Fibroblast of lung (primary cell): ENCODE results near the gene WNT11.

Experiments
- CTCF ChIP-seq, 2 donors: IDR thresholded peaks in 1 of 2; conservative IDR thresholded peaks in 1 of 2; 1 replicate in 1 of 2; 2 replicates in 1 of 2; pipeline ENCODE4 v1.5.1; 2011 to 2012; ENCODE audit warnings: low read length in 2 of 2, control low read depth in 1 of 2, inconsistent platforms in 1 of 2, low read depth in 1 of 2, mild to moderate bottlenecking in 1 of 2
- EZH2 ChIP-seq: IDR thresholded peaks from 2 replicates; pipeline ENCODE4 v1.5.1; 2012; ENCODE audit warnings: low read length, control low read depth, mild to moderate bottlenecking; ENCODE audit errors: missing control alignments

GRCh38 chr11:76218449-76219178, 12.3 kb upstream of the WNT11 start:
- TF ChIP-seq EZH2, result no peak
- no peak for TF ChIP-seq CTCF (conservative IDR thresholded peaks at IDR 0.05 in 1 of 2, IDR thresholded peaks at IDR 0.05 in 1 of 2; ENCODE audit: low read depth in 1 of 2, low read length in 2 of 2)
